Activated naive CD4-positive, alpha-beta T cell treated with anti-CD3 and anti-CD28 coated beads for 36 hours (primary cell): ENCODE measurements around the gene DCDC2B. TPM values are rescaled to one million over a fixed set of nuclear protein-coding genes. Genes with fewer than 3 reads are reported as not detected.
A peak's percentile ranks its signal among the peaks of the same experiment; 100 is the strongest.

Experiments used
- CTCF ChIA-PET: fragments of 350-600 bp; sonication (Branson Sonifier 250); formaldehyde crosslinking; loops from one replicate; lab custom pipeline; 2021; ENCODE audit warnings: antibody characterized with exemption; lab: Charles Lee
- DNase-seq: peaks from one replicate; pipeline ENCODE4 v3.0.0-alpha.2; 2020
- H3K27ac Mint-ChIP-seq: one replicate; pipeline ENCODE4 v1.8.0; 2021; ENCODE audit warnings: mild to moderate bottlenecking, mixed read lengths
- H3K27me3 Mint-ChIP-seq: one replicate; pipeline ENCODE4 v1.8.0; 2021; ENCODE audit warnings: low read depth, mixed read lengths
- H3K36me3 Mint-ChIP-seq: one replicate; pipeline ENCODE4 v1.8.0; 2021; ENCODE audit warnings: low read depth, mixed read lengths
- H3K4me1 Mint-ChIP-seq: one replicate; pipeline ENCODE4 v1.8.0; 2021; ENCODE audit warnings: low read depth, mixed read lengths
- H3K4me3 Mint-ChIP-seq: one replicate; pipeline ENCODE4 v1.8.0; 2021; ENCODE audit warnings: mild to moderate bottlenecking, moderate library complexity, mixed read lengths
- H3K9me3 Mint-ChIP-seq: one replicate; pipeline ENCODE4 v1.8.0; 2021; ENCODE audit warnings: mixed read lengths
- intact Hi-C: fragments of 100-400 bp; cut with micrococcal nuclease; formaldehyde crosslinking; loops from one replicate; pipeline ENCODE4 v1.15.1; 2023
- total RNA-seq, 2 experiments: library from RNA; stranded (reverse); gene quantifications; one replicate each; pipeline ENCODE4 v1.2.3, GENCODE V29; 2021

DCDC2B gene
- total RNA-seq, 2 experiments from 2014 or later: not detected

GRCh38 chr1:32216566-32216965, 7.7 kb downstream of the DCDC2B start:
- H3K4me3 Mint-ChIP-seq: no peak overlapping the region
- peaks cover 21% of the 10 kb centered on the region for H3K4me1 Mint-ChIP-seq
- no peaks in the 10 kb centered on the region for H3K36me3 Mint-ChIP-seq
- no peak overlapping the region for H3K27ac Mint-ChIP-seq
- DNase-seq: no peak
- intact Hi-C loops: loop anchor here (5.0 kb wide), 1 partner anchor 146 kb away; the partner anchor contains the start of genes FAM229A and TSSK3
- H3K27me3 Mint-ChIP-seq: no peaks in the 10 kb centered on the region
- H3K9me3 Mint-ChIP-seq: no peaks in the 10 kb centered on the region
- CTCF ChIA-PET: interaction anchor here (0.6 to 3.7 kb wide), 46 partner anchors 8 to 406 kb away, joined by 3 to 42 read pairs (median 5); partner anchors contain the start of genes BSDC1, CCDC28B, DCDC2B and FAM167B

GRCh38 chr1:32219022-32219421, 10.1 kb downstream of the DCDC2B start:
- intact Hi-C loops: loop anchor here (5.0 kb wide), 1 partner anchor 143 kb away; the partner anchor contains the start of genes FAM229A and TSSK3
- H3K4me1 Mint-ChIP-seq: peaks cover 32% of the 10 kb centered on the region
- CTCF ChIA-PET: interaction anchor here (1.6 kb wide), 1 partner anchor 194 kb away, joined by 3 read pairs; no protein-coding TSS in a partner anchor

GRCh38 chr1:32220746-32221580, 12.1 kb downstream of the DCDC2B start:
- CTCF ChIA-PET: interaction anchor here (1.7 kb wide), 1 partner anchor 27 kb away, joined by 5 read pairs; no protein-coding TSS in a partner anchor
- Mint-ChIP-seq H3K4me3 (peak overlapping the region; percentile 95), H3K27me3 (no peaks in the 10 kb centered on the region), H3K27ac (no peak overlapping the region), H3K4me1 (peaks cover 37% of the 10 kb centered on the region), H3K9me3 (no peaks in the 10 kb centered on the region), H3K36me3 (peaks cover 10% of the 10 kb centered on the region)
- no peak for DNase-seq
- intact Hi-C loops: loop anchor here (5.0 kb wide), 1 partner anchor 131 kb away; no protein-coding TSS in a partner anchor

More at GRCh38 chr1:32219022-32219421, 10.1 kb downstream of the DCDC2B start:
- Mint-ChIP-seq H3K9me3 (no peaks in the 10 kb centered on the region), H3K36me3 (peaks cover 4% of the 10 kb centered on the region), H3K27ac (no peak overlapping the region), H3K27me3 (no peaks in the 10 kb centered on the region), H3K4me3 (no peak overlapping the region)
- no peak for DNase-seq

GRCh38 chr1:32221581-32221979, 12.7 kb downstream of the DCDC2B start:
- intact Hi-C loops: loop anchor here (5.0 kb wide), 1 partner anchor 131 kb away; no protein-coding TSS in a partner anchor
- Mint-ChIP-seq H3K27ac (peak overlapping the region; percentile 97), H3K36me3 (peaks cover 14% of the 10 kb centered on the region), H3K4me3 (peak overlapping the region; percentile 95), H3K27me3 (no peaks in the 10 kb centered on the region), H3K9me3 (no peaks in the 10 kb centered on the region), H3K4me1 (peaks cover 35% of the 10 kb centered on the region)
- CTCF ChIA-PET: interaction anchor here (1.7 kb wide), 1 partner anchor 27 kb away, joined by 5 read pairs; no protein-coding TSS in a partner anchor
- no peak for DNase-seq

GRCh38 chr1:32221980-32222755, 13.3 kb downstream of the DCDC2B start, which contains the start of the genes EIF3I and TMEM234:
TSS of gene EIF3I (plus strand) at chr1:32222407. CDS start at chr1:32222442, 35 bp downstream.
TSS of gene TMEM234 (minus strand) at chr1:32222353. CDS start at chr1:32222322, 31 bp downstream.
- H3K4me3 Mint-ChIP-seq: peak within 1 kb of the TSS; percentile 95
- peaks cover 14% of the 10 kb centered on the region for H3K36me3 Mint-ChIP-seq
- intact Hi-C loops: loop anchor here (1.0 to 5.0 kb wide), 6 partner anchors 19 to 130 kb away; partner anchors contain the start of genes CCDC28B and TXLNA
- H3K27me3 Mint-ChIP-seq: no peaks in the 10 kb centered on the region
- peaks cover 35% of the 10 kb centered on the region for H3K4me1 Mint-ChIP-seq
- peak within 1 kb of the TSS; percentile 97 for H3K27ac Mint-ChIP-seq
- peak; percentile 96 for DNase-seq
- H3K9me3 Mint-ChIP-seq: no peaks in the 10 kb centered on the region
- CTCF ChIA-PET: interaction anchor here (1.8 to 1.9 kb wide), 2 partner anchors 26 to 28 kb away, joined by 5 to 8 read pairs; partner anchors contain the start of gene LCK

- intact Hi-C loops: loop anchor here (2.0 to 5.0 kb wide), 3 partner anchors 23 to 129 kb away; partner anchors contain the start of gene CCDC28B
These were observed 14.8 kb downstream of the DCDC2B start for GRCh38 chr1:32223683-32224082.

GRCh38 chr1:32224285-32224684, 15.4 kb downstream of the DCDC2B start:
- H3K9me3 Mint-ChIP-seq: no peaks in the 10 kb centered on the region
- peak overlapping the region; percentile 49 for H3K4me3 Mint-ChIP-seq
- intact Hi-C loops: loop anchor here (5.0 kb wide), 1 partner anchor 128 kb away; no protein-coding TSS in a partner anchor
- CTCF ChIA-PET: interaction anchor here (1.0 to 1.8 kb wide), 5 partner anchors 9 to 26 kb away, joined by 4 to 6 read pairs (median 5); partner anchors contain the start of gene LCK
- no peak for DNase-seq
- H3K4me1 Mint-ChIP-seq: peaks cover 38% of the 10 kb centered on the region
- H3K27me3 Mint-ChIP-seq: no peaks in the 10 kb centered on the region
- H3K27ac Mint-ChIP-seq: peak overlapping the region; percentile 46
- peaks cover 33% of the 10 kb centered on the region for H3K36me3 Mint-ChIP-seq

More at GRCh38 chr1:32223683-32224082, 14.8 kb downstream of the DCDC2B start:
- H3K4me3 Mint-ChIP-seq: peak overlapping the region; percentile 95
- peaks cover 38% of the 10 kb centered on the region for H3K4me1 Mint-ChIP-seq
- no peaks in the 10 kb centered on the region for H3K27me3 Mint-ChIP-seq
- H3K27ac Mint-ChIP-seq: peak overlapping the region; percentile 97
- peaks cover 27% of the 10 kb centered on the region for H3K36me3 Mint-ChIP-seq
- no peak for DNase-seq
- CTCF ChIA-PET: interaction anchor here (0.6 to 1.9 kb wide), 10 partner anchors 8 to 728 kb away, joined by 3 to 8 read pairs (median 4); partner anchors contain the start of gene LCK
- H3K9me3 Mint-ChIP-seq: no peaks in the 10 kb centered on the region

- CTCF ChIA-PET: interaction anchor here (0.6 to 3.9 kb wide), 4 partner anchors 8 to 23 kb away, joined by 3 to 16 read pairs (median 8); partner anchors contain the start of gene IQCC
- H3K4me1 Mint-ChIP-seq: peaks cover 19% of the 10 kb centered on the region
- no peaks in the 10 kb centered on the region for H3K9me3 Mint-ChIP-seq
- H3K27ac Mint-ChIP-seq: no peak overlapping the region
- no peak overlapping the region for H3K4me3 Mint-ChIP-seq
- peaks cover 39% of the 10 kb centered on the region for H3K36me3 Mint-ChIP-seq
- H3K27me3 Mint-ChIP-seq: no peaks in the 10 kb centered on the region
- DNase-seq: no peak
- intact Hi-C loops: no loop called here
These were observed 19.9 kb downstream of the DCDC2B start for GRCh38 chr1:32228771-32229170.

GRCh38 chr1:32231843-32232432, 23.0 kb downstream of the DCDC2B start:
- Mint-ChIP-seq H3K27me3 (no peaks in the 10 kb centered on the region), H3K36me3 (peaks cover 28% of the 10 kb centered on the region), H3K4me3 (no peak overlapping the region), H3K27ac (no peak overlapping the region), H3K9me3 (no peaks in the 10 kb centered on the region), H3K4me1 (peaks cover 4% of the 10 kb centered on the region)
- intact Hi-C loops: no loop called here
- CTCF ChIA-PET: no interaction called here
- DNase-seq: no peak

GRCh38 chr1:32232558-32233304, 23.8 kb downstream of the DCDC2B start:
- Mint-ChIP-seq H3K4me3 (no peak overlapping the region), H3K4me1 (no peaks in the 10 kb centered on the region), H3K27ac (no peak overlapping the region), H3K27me3 (no peaks in the 10 kb centered on the region), H3K36me3 (peaks cover 24% of the 10 kb centered on the region), H3K9me3 (no peaks in the 10 kb centered on the region)
- intact Hi-C loops: no loop called here
- CTCF ChIA-PET: interaction anchor here (0.8 to 0.9 kb wide), 2 partner anchors 17 to 162 kb away, joined by 3 read pairs; partner anchors contain the start of gene BSDC1
- DNase-seq: no peak
